Omental fat pad (tissue), 4 donors: ENCODE results near the gene SLC39A6. TPM values are rescaled to one million over a fixed set of nuclear protein-coding genes. Genes with fewer than 3 reads are reported as not detected.
A peak's percentile ranks its signal among the peaks of the same experiment; 100 is the strongest.
"Not testable (repeated sequence)": the region's sequence is repeated elsewhere in the genome, so short reads cannot be mapped to it uniquely, and the experiment has no call there.

Experiments
- ATAC-seq: fragments of 150-250 bp; one replicate; pipeline ENCODE4 v1.9.1; 2016; ENCODE audit warnings: mild to moderate bottlenecking, moderate library complexity; ENCODE audit not compliant: low FRiP score
- DNase-seq: peaks from one replicate; pipeline ENCODE4 v3.0.0-alpha.2; 2019; ENCODE audit warnings: low spot score
- CTCF ChIP-seq, 3 donors: fragments of 450-650 bp; IDR thresholded peaks; one replicate each; pipeline ENCODE4 v1.5.1; 2016 to 2017; ENCODE audit warnings: antibody characterized with exemption in 3 of 3, mild to moderate bottlenecking in 3 of 3, moderate library complexity in 2 of 3
- total RNA-seq, 4 donors: library from RNA; depleted of rRNA; stranded (reverse); fragments of >200 nt; gene quantifications; one replicate each; pipeline ENCODE4 v1.1.0, GENCODE V29; 2016

SLC39A6 gene
- total RNA-seq, 4 donors from 2014 or later: 36.7 to 77.5 (median 43.6) TPM

GRCh38 chr18:36128907-36129299, 237 bp downstream of the SLC39A6 start:
- no peak for TF ChIP-seq CTCF (IDR thresholded peaks at IDR 0.05)
- DNase-seq (no peak), ATAC-seq (peak; percentile 22)

- ATAC-seq: no peak
- no peak for TF ChIP-seq CTCF (IDR thresholded peaks at IDR 0.05)
- no peak for DNase-seq
Measured at GRCh38 chr18:36128530-36128870, 640 bp downstream of the SLC39A6 start.

DNA sequence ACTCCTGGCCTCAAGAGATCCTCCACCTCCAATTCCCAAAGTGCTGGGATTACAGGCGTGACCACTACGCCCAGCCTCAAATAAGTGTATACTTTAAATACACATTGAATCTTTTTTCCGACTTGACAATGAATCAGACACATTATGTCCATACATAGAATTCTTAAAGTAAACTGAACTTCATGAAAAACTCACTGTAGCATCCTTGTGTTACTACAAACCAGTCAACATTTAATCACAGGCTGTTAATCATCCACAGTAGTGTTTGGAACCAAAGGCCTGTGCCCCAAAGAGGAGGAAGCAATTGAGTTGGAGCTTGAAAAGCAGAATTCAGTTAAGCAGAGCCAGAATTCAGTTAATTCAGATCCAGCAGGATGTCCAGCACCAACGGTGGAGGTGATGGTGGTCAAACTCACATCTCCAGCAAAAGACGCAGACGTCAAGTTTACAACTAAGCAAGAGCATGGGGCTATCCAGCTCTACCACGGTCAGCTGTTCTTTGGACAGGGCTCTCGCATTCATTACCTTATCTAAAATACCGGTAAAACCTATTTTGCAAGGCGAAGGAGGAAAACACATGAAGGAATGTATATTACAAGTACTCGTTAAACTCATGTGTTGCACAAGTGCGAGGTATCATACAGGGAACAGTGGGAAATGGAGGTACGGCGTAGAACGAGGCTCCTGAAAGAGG, 1.2 kb downstream of the SLC39A6 start:
- TF ChIP-seq CTCF (IDR thresholded peaks at IDR 0.05): no peak
- ATAC-seq: no peak
- DNase-seq: no peak

GRCh38 chr18:36126668-36127067, 2.5 kb downstream of the SLC39A6 start:
- ATAC-seq: no peak
- no peak for TF ChIP-seq CTCF (IDR thresholded peaks at IDR 0.05)
- DNase-seq: no peak

GRCh38 chr18:36124841-36125240, 4.3 kb downstream of the SLC39A6 start:
- no peak for TF ChIP-seq CTCF (IDR thresholded peaks at IDR 0.05)
- DNase-seq: no peak
- no peak for ATAC-seq

DNA sequence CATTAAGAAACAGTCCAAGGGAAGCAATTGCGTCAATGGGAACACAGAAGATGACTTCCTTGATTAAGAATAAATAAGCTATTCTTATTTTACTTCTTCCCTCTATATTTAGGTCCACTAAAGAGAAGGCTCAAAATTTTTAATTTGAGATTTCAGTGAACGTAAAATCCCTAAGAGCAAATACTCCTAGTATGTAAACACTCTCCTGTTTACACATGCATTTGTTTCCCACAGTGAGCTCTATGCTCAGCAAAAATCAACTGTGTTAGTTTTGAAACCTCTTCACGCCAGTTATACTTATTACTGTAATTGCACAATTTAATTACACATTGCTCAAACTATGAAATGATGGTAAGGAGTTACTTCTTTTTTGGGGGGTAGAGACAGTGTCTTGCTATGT, 8.8 kb downstream of the SLC39A6 start:
- no peak for ATAC-seq
- TF ChIP-seq CTCF (IDR thresholded peaks at IDR 0.05): no peak
- no peak for DNase-seq

DNA sequence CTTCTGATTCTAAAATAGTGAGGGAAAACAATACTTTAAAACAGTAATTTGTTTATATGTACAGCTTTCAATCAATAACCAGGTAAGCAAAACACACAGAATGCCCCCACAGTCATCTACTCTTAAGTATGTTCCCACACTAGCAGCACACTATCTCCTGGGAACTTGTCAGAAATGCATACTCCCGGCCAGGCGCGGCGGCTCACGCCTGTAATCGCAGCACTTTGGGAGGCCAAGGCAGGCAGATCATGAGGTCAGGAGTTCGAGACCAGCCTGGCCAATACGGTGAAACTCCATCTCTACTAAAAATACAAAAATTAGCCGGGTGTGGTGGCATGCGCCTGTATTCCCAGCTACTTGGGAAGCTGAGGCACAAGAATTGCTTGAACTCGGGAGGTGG, 12.4 kb downstream of the SLC39A6 start:
- not testable (repeated sequence) for DNase-seq, ATAC-seq
